Stimulated activated CD8-positive, alpha-beta memory T cell treated with anti-CD3 and anti-CD28 coated beads, Interleukin-15, amount 100 ng/mL, for 48 hours (primary cell): ENCODE data around the gene ASPSCR1.

Experiments
- DNase-seq, 2 donors: peaks; one replicate each; pipeline ENCODE4 v3.0.0-alpha.2; 2020; ENCODE audit warnings: low read depth in 2 of 2

Gene ASPSCR1

GRCh38 chr17:82039695-82040299, 62.4 kb downstream of the ASPSCR1 start:
- no peak for DNase-seq

GRCh38 chr17:82041144-82041814, 63.9 kb downstream of the ASPSCR1 start:
- no peak for DNase-seq

- no peak for DNase-seq
Observed at GRCh38 chr17:82042649-82043048, 65.2 kb downstream of the ASPSCR1 start.

- DNase-seq = no peak
Observed at GRCh38 chr17:82043507-82043906, 66.1 kb downstream of the ASPSCR1 start.

DNA sequence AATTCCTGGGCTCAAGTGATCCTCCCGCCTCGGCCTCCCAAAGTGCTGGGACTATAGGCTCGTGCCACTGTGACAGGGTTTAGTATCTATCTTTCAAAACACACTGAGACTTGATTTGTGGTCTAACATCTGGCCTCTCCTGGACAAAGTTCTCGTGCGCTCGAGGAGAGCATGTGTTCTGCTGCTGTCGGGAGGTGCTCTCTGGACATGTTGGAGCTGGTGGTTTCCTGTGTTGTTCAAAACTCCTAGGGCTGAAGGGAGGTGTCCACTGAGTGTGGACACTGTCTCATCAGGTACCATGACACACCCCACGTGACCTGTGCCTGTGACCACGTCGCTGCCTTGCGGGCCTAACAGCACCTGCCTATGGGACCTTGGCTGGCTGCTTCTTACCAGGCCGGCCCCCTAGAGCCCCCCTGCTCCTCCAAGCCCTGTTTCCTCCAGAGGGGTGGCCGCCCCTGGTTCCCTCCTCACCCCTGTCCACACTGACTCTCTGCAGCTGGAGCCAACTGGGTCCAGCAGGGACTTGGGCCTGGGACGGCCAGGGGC, 68.6 kb downstream of the ASPSCR1 start:
- no peak for DNase-seq

GRCh38 chr17:82046903-82047302, 69.5 kb downstream of the ASPSCR1 start:
- DNase-seq = no peak

DNA sequence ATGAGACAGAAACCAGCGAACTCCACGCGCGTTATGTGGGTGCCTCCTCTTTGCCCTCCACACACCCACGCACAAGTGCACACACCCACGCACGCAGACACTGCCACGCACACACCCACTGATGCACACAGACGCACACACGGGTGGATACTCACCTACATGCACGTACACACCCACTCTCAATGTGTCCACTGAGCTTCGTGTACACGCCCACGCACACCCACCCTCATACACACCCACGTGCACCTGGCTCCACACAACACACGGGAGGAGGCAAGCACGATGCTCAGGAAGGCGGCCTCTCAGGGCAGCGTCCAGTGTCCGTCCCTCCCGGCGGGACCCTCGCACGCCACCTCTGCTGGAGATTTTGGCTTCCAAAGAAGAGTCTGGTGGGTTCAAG, 70.0 kb downstream of the ASPSCR1 start:
- DNase-seq = no peak

DNA sequence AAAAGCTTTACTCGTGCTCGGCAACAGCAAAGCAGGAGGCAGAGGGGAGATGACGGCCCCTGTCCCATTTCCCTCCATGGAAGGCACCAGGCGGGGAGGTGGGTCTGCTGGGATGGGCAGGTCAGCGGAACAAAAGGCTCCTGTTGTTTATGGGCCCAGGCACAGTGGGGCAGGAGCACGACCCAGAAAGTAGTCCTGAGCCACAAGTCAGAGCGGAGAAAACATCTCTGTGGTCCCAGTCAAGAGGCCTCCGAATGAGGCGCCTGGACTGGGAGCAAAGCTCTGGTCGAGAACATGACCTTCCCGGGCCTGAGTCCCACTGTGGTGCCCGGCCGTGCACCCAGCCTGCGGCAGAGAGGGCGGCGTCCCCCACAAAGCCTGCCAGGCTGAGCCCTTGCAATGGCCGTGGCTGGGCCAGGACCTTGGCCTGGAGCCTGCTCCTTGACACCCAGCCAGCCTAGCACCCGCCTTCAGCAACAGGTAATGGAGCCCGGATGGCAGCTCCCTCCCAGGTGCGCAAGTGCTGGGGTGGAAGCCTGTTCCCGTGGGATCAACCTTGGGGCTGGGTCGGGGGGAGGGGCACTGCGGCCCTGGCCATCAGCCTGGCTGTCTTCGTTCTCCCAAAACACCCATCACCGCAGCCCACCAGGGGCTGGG, 70.6 kb downstream of the ASPSCR1 start:
- no peak for DNase-seq

- DNase-seq = no peak
Observed at GRCh38 chr17:82048571-82048971, 71.1 kb downstream of the ASPSCR1 start.

GRCh38 chr17:82049106-82049505, 71.7 kb downstream of the ASPSCR1 start:
- DNase-seq = no peak

GRCh38 chr17:82049521-82049971, 72.1 kb downstream of the ASPSCR1 start:
- no peak for DNase-seq

- no peak for DNase-seq
Observed at GRCh38 chr17:82050152-82050760, 72.8 kb downstream of the ASPSCR1 start.

GRCh38 chr17:82050761-82051641, 73.6 kb downstream of the ASPSCR1 start:
- no peak for DNase-seq

- DNase-seq = peak; percentile 80
Observed at GRCh38 chr17:82051776-82052637, 74.6 kb downstream of the ASPSCR1 start, which contains the start of the genes GPS1 and RFNG. GPS1 (plus strand) TSS chr17:82051898; CDS start chr17:82051932, 34 bp downstream. RFNG (minus strand) TSS chr17:82051811; CDS start chr17:82051766, 45 bp downstream.

DNA sequence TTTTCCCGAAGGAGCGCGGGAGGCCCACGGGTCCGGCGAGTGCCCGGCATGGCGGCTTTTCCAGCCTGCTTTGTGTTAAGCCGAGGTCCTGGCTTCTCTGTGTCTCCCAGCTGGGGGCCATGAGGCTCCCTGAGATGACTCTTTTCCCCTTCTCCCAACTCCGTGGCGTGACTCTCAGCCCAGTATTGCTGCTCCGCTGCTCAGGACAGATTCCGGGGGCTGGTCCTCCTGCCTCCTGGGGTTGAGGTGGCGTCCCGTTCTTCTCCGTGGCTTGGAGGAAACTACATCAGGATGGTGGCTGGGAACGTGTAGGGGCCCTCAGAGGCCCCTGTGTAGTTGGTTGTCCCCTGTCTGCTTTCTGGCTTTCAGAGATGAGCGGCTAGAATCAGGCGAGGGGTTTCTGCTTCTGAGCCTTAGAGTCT, 75.2 kb downstream of the ASPSCR1 start:
- DNase-seq = no peak

DNA sequence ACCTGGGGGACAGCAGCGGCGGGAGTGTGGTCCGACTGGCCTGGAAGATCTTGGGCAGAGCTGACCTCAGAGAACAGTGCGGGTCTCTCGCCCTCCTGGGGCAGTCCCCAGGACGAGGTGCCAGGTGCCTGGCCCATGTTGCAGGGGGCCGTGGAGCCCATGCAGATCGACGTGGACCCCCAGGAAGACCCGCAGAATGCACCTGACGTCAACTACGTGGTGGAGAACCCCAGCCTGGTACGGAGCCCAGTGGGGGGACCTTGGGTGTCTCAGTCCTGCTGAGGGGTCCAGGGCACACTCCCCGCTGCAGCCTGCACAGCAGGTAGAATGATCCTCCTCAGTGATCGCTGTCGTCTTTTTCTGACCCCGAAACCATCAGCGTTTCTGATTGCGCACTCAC, 75.7 kb downstream of the ASPSCR1 start:
- DNase-seq = no peak

DNA sequence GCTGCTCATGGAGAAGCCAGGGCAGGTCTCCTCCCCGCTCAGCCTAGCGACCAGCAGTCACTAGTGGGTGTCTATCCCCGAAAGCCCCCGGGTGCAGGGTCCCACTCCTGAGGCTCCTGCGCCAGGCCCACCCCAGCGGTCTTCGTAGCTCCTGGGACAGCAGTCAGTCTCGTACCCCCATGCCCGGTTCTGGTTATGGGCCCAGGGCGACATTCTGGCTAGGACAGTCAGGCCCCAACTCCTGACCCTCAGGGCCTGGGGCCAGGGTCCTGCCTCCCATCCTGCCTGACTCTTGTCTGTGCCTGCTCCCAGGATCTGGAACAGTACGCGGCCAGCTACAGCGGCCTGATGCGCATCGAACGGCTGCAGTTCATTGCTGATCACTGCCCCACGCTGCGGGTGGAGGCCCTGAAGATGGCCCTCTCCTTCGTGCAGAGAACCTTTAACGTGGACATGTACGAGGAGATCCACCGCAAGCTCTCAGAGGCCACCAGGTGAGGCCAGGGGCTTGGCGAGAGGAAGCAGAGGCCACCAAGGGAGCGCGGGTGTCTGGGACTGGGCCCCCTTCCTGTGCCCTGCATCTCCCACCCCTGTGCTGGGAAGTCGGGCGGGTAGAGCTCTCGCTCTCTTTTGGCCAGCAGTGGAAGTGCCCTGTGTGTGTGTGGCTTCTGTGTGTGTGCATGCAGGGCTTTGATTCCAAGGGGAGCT, 76.3 kb downstream of the ASPSCR1 start:
- no peak for DNase-seq

DNA sequence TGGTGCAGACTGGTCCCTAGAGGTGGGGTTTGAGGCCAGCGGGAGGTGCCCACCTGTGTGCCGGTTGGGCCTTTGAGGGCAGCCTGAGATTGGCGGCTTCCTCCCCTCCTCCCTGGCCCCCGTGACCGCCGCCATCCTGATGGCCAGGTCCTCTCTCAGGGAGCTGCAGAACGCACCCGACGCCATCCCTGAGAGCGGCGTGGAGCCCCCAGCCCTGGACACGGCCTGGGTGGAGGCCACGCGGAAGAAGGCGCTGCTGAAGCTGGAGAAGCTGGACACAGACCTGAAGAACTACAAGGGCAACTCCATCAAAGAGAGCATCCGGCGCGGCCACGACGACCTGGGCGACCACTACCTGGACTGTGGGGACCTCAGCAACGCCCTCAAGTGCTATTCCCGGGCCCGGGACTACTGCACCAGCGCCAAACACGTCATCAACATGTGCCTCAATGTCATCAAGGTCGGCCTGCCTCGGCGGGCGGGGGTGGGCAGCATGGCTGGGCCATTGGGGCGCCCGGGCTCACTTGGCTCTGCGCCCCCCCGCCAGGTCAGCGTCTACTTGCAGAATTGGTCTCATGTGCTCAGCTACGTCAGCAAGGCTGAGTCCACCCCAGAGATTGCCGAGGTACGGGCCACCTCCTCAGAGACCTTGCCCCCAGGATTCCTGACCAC, 77.1 kb downstream of the ASPSCR1 start:
- no peak for DNase-seq
